ENCODE measurements around the gene DSTN.

Gene DSTN

GRCh38 chr20:17646209-17646960 is 76.5 kb downstream of the DSTN start:
- Histone ChIP-seq H3K4me3 (ENCODE audit: extremely low read depth, insufficient read depth, low read length, poor library complexity, severe bottlenecking) (no peak overlapping the region), H3K9me3 (ENCODE audit: control insufficient read depth, low read length) (no peaks in the 10 kb centered on the region), H3K4me1 (ENCODE audit: control insufficient read depth, insufficient read depth, low read length, poor library complexity, severe bottlenecking) (peaks cover 4% of the 10 kb centered on the region), H3K36me3 (ENCODE audit: control insufficient read depth, insufficient read depth, low read length) (peaks cover 66% of the 10 kb centered on the region), H3K27ac (ENCODE audit: low read depth, low read length, severe bottlenecking) (no peak overlapping the region)
- WGBS, 2 experiments (ENCODE audit: insufficient coverage in 2 of 2), result 91 to 97% methylated on average over 14 of the region's 14 CpGs

GRCh38 chr20:17646961-17647301 is 77.1 kb downstream of the DSTN start:
- H3K27ac ChIP-seq (ENCODE audit: low read depth, low read length, severe bottlenecking), result no peak overlapping the region
- no peak overlapping the region for H3K4me3 ChIP-seq (ENCODE audit: extremely low read depth, insufficient read depth, low read length, poor library complexity, severe bottlenecking)
- H3K4me1 ChIP-seq (ENCODE audit: control insufficient read depth, insufficient read depth, low read length, poor library complexity, severe bottlenecking), result peaks cover 9% of the 10 kb centered on the region
- H3K36me3 ChIP-seq (ENCODE audit: control insufficient read depth, insufficient read depth, low read length), result peaks cover 66% of the 10 kb centered on the region
- no peaks in the 10 kb centered on the region for H3K9me3 ChIP-seq (ENCODE audit: control insufficient read depth, low read length)
- WGBS, 2 experiments (ENCODE audit: insufficient coverage in 2 of 2), result 75 to 83% methylated on average over 4 to 5 of the region's 5 CpGs

GRCh38 chr20:17647391-17648314 is 77.8 kb downstream of the DSTN start:
- H3K4me1 ChIP-seq (ENCODE audit: control insufficient read depth, insufficient read depth, low read length, poor library complexity, severe bottlenecking), result peaks cover 15% of the 10 kb centered on the region
- no peak overlapping the region for H3K4me3 ChIP-seq (ENCODE audit: extremely low read depth, insufficient read depth, low read length, poor library complexity, severe bottlenecking)
- no peak overlapping the region for H3K27ac ChIP-seq (ENCODE audit: low read depth, low read length, severe bottlenecking)
- no peaks in the 10 kb centered on the region for H3K9me3 ChIP-seq (ENCODE audit: control insufficient read depth, low read length)
- peaks cover 60% of the 10 kb centered on the region for H3K36me3 ChIP-seq (ENCODE audit: control insufficient read depth, insufficient read depth, low read length)
- 97 to 98% methylated on average over 16 to 18 of the region's 20 CpGs for WGBS, 2 experiments (ENCODE audit: insufficient coverage in 2 of 2)

GRCh38 chr20:17648315-17648646 is 78.4 kb downstream of the DSTN start:
- WGBS, 2 experiments (ENCODE audit: insufficient coverage in 2 of 2), result 88 to 100% methylated on average over 5 to 8 of the region's 10 CpGs
- H3K4me1 ChIP-seq (ENCODE audit: control insufficient read depth, insufficient read depth, low read length, poor library complexity, severe bottlenecking), result peaks cover 17% of the 10 kb centered on the region
- H3K4me3 ChIP-seq (ENCODE audit: extremely low read depth, insufficient read depth, low read length, poor library complexity, severe bottlenecking), result no peak overlapping the region
- no peaks in the 10 kb centered on the region for H3K9me3 ChIP-seq (ENCODE audit: control insufficient read depth, low read length)
- H3K36me3 ChIP-seq (ENCODE audit: control insufficient read depth, insufficient read depth, low read length), result peaks cover 59% of the 10 kb centered on the region
- H3K27ac ChIP-seq (ENCODE audit: low read depth, low read length, severe bottlenecking), result no peak overlapping the region

- H3K36me3 ChIP-seq (ENCODE audit: control insufficient read depth, insufficient read depth, low read length), result peaks cover 63% of the 10 kb centered on the region
- H3K4me1 ChIP-seq (ENCODE audit: control insufficient read depth, insufficient read depth, low read length, poor library complexity, severe bottlenecking), result peaks cover 17% of the 10 kb centered on the region
- no peak overlapping the region for H3K4me3 ChIP-seq (ENCODE audit: extremely low read depth, insufficient read depth, low read length, poor library complexity, severe bottlenecking)
- H3K9me3 ChIP-seq (ENCODE audit: control insufficient read depth, low read length), result no peaks in the 10 kb centered on the region
- H3K27ac ChIP-seq (ENCODE audit: low read depth, low read length, severe bottlenecking), result no peak overlapping the region
- 84 to 86% methylated on average over 13 to 18 of the region's 20 CpGs for WGBS, 2 experiments (ENCODE audit: insufficient coverage in 2 of 2)
Measured at GRCh38 chr20:17648791-17649730, 79.2 kb downstream of the DSTN start.

GRCh38 chr20:17650301-17651128 is 80.6 kb downstream of the DSTN start:
- Histone ChIP-seq H3K9me3 (ENCODE audit: control insufficient read depth, low read length) (no peaks in the 10 kb centered on the region), H3K27ac (ENCODE audit: low read depth, low read length, severe bottlenecking) (no peak overlapping the region), H3K36me3 (ENCODE audit: control insufficient read depth, insufficient read depth, low read length) (peaks cover 57% of the 10 kb centered on the region), H3K4me3 (ENCODE audit: extremely low read depth, insufficient read depth, low read length, poor library complexity, severe bottlenecking) (no peak overlapping the region), H3K4me1 (ENCODE audit: control insufficient read depth, insufficient read depth, low read length, poor library complexity, severe bottlenecking) (peaks cover 20% of the 10 kb centered on the region)
- WGBS, 2 experiments (ENCODE audit: insufficient coverage in 2 of 2), result 88 to 98% methylated on average over 10 to 11 of the region's 12 CpGs

- H3K4me1 ChIP-seq (ENCODE audit: control insufficient read depth, insufficient read depth, low read length, poor library complexity, severe bottlenecking), result peaks cover 27% of the 10 kb centered on the region
- 86 to 89% methylated on average over 5 to 7 of the region's 11 CpGs for WGBS, 2 experiments (ENCODE audit: insufficient coverage in 2 of 2)
Measured at GRCh38 chr20:17651129-17651759, 81.4 kb downstream of the DSTN start.

GRCh38 chr20:17651760-17652388 is 82.0 kb downstream of the DSTN start:
- 94 to 100% methylated on average over 1 to 2 of the region's 2 CpGs for WGBS, 2 experiments (ENCODE audit: insufficient coverage in 2 of 2)
- H3K27ac ChIP-seq (ENCODE audit: low read depth, low read length, severe bottlenecking), result no peak overlapping the region
- no peaks in the 10 kb centered on the region for H3K9me3 ChIP-seq (ENCODE audit: control insufficient read depth, low read length)
- no peak overlapping the region for H3K4me3 ChIP-seq (ENCODE audit: extremely low read depth, insufficient read depth, low read length, poor library complexity, severe bottlenecking)
- peaks cover 28% of the 10 kb centered on the region for H3K4me1 ChIP-seq (ENCODE audit: control insufficient read depth, insufficient read depth, low read length, poor library complexity, severe bottlenecking)
- H3K36me3 ChIP-seq (ENCODE audit: control insufficient read depth, insufficient read depth, low read length), result peaks cover 59% of the 10 kb centered on the region

More at GRCh38 chr20:17651129-17651759, 81.4 kb downstream of the DSTN start:
- Histone ChIP-seq H3K9me3 (ENCODE audit: control insufficient read depth, low read length) (no peaks in the 10 kb centered on the region), H3K4me3 (ENCODE audit: extremely low read depth, insufficient read depth, low read length, poor library complexity, severe bottlenecking) (no peak overlapping the region), H3K27ac (ENCODE audit: low read depth, low read length, severe bottlenecking) (no peak overlapping the region), H3K36me3 (ENCODE audit: control insufficient read depth, insufficient read depth, low read length) (peaks cover 59% of the 10 kb centered on the region)

- H3K27ac ChIP-seq (ENCODE audit: low read depth, low read length, severe bottlenecking), result no peak overlapping the region
- peaks cover 28% of the 10 kb centered on the region for H3K4me1 ChIP-seq (ENCODE audit: control insufficient read depth, insufficient read depth, low read length, poor library complexity, severe bottlenecking)
- WGBS, 2 experiments (ENCODE audit: insufficient coverage in 2 of 2), result 91 to 93% methylated on average over 8 to 10 of the region's 10 CpGs
- no peaks in the 10 kb centered on the region for H3K9me3 ChIP-seq (ENCODE audit: control insufficient read depth, low read length)
- no peak overlapping the region for H3K4me3 ChIP-seq (ENCODE audit: extremely low read depth, insufficient read depth, low read length, poor library complexity, severe bottlenecking)
- H3K36me3 ChIP-seq (ENCODE audit: control insufficient read depth, insufficient read depth, low read length), result peaks cover 60% of the 10 kb centered on the region
Measured at GRCh38 chr20:17652411-17652810, 82.5 kb downstream of the DSTN start.
